Naive thymus-derived CD4-positive, alpha-beta T cell (primary cell): ENCODE results near the gene TTC39A. TPM values are rescaled to one million over a fixed set of nuclear protein-coding genes. Genes with fewer than 3 reads are reported as not detected.
A peak's percentile ranks its signal among the peaks of the same experiment; 100 is the strongest.

Experiments
- ATAC-seq: fragments of 150-1000 bp; cut with Tn5 transposase; 2 replicates; pipeline ENCODE4 v1.10.0; 2021; ENCODE audit warnings: mild to moderate bottlenecking, moderate library complexity
- CTCF ChIA-PET: fragments of 350-600 bp; sonication (Branson Sonifier 250); formaldehyde crosslinking; loops from one replicate; lab custom pipeline; 2021; ENCODE audit warnings: antibody characterized with exemption; lab: Charles Lee
- POLR2A ChIA-PET: fragments of 350-600 bp; sonication (Branson Sonifier 250); formaldehyde crosslinking; loops from one replicate; lab custom pipeline; 2021; ENCODE audit warnings: antibody characterized with exemption, inconsistent platforms; lab: Charles Lee
- DNase-seq, 9 donors: peaks; one replicate each; pipeline versions ENCODE4 v3.0.0 to v3.0.0-alpha.2; 2020 to 2022; ENCODE audit warnings: mixed read lengths in 1 of 9
- H3K27ac ChIP-seq: one replicate; pipeline ENCODE4 v1.7.0; 2013; ENCODE audit warnings: mild to moderate bottlenecking, low read depth, low read length, moderate library complexity
- H3K27me3 ChIP-seq, 2 donors: one replicate each; pipeline ENCODE4 v1.7.0; 2013; ENCODE audit warnings: low read length in 2 of 2, mild to moderate bottlenecking in 2 of 2, moderate library complexity in 2 of 2; ENCODE audit not compliant: control insufficient read depth in 2 of 2, insufficient read depth in 2 of 2
- H3K36me3 ChIP-seq, 3 experiments: 1 replicate in 2 of 3; 2 replicates in 1 of 3; pipeline ENCODE4 v1.7.0; 2013; ENCODE audit warnings: low read length in 3 of 3, mild to moderate bottlenecking in 3 of 3, moderate library complexity in 1 of 3; ENCODE audit not compliant: insufficient read depth in 3 of 3, control insufficient read depth in 2 of 3
- H3K4me1 ChIP-seq, 2 donors: one replicate each; pipeline ENCODE4 v1.7.0; 2013; ENCODE audit warnings: low read length in 2 of 2, mild to moderate bottlenecking in 2 of 2, moderate library complexity in 1 of 2; ENCODE audit not compliant: control insufficient read depth in 2 of 2, insufficient read depth in 2 of 2
- H3K4me3 ChIP-seq: 2 replicates; pipeline ENCODE4 v1.7.0; 2013; ENCODE audit warnings: mild to moderate bottlenecking, low read length
- H3K9me3 ChIP-seq, 3 experiments: 1 replicate in 2 of 3; 2 replicates in 1 of 3; pipeline ENCODE4 v1.7.0; 2013; ENCODE audit warnings: low read length in 3 of 3; ENCODE audit not compliant: control insufficient read depth in 2 of 3
- H3K27ac Mint-ChIP-seq, 9 donors: one replicate each; pipeline ENCODE4 v1.8.0; 2020 to 2022; ENCODE audit warnings: mixed read lengths in 9 of 9, mild to moderate bottlenecking in 8 of 9, moderate library complexity in 5 of 9, inconsistent platforms in 2 of 9
- H3K27me3 Mint-ChIP-seq, 5 donors: one replicate each; pipeline ENCODE4 v1.8.0; 2021 to 2022; ENCODE audit warnings: mixed read lengths in 5 of 5, mild to moderate bottlenecking in 1 of 5
- H3K36me3 Mint-ChIP-seq, 5 donors: one replicate each; pipeline ENCODE4 v1.8.0; 2020 to 2022; ENCODE audit warnings: mixed read lengths in 5 of 5, mild to moderate bottlenecking in 3 of 5, inconsistent platforms in 1 of 5
- H3K4me1 Mint-ChIP-seq, 7 donors: one replicate each; pipeline ENCODE4 v1.8.0; 2020 to 2022; ENCODE audit warnings: mixed read lengths in 7 of 7, mild to moderate bottlenecking in 3 of 7, inconsistent platforms in 1 of 7
- H3K4me3 Mint-ChIP-seq, 10 donors: one replicate each; pipeline ENCODE4 v1.8.0; 2020 to 2022; ENCODE audit warnings: mild to moderate bottlenecking in 10 of 10, mixed read lengths in 10 of 10, moderate library complexity in 6 of 10, inconsistent platforms in 2 of 10
- H3K9me3 Mint-ChIP-seq, 11 donors: one replicate each; pipeline ENCODE4 v1.8.0; 2020 to 2022; ENCODE audit warnings: mixed read lengths in 11 of 11, mild to moderate bottlenecking in 4 of 11, inconsistent platforms in 1 of 11, moderate library complexity in 1 of 11
- intact Hi-C, 2 donors: fragments of 100-400 bp; cut with micrococcal nuclease; formaldehyde crosslinking; loops; one replicate each; pipeline ENCODE4 v1.15.1; 2023
- polyA plus RNA-seq, 2 donors: library from polyadenylated mRNA; unstranded; fragments of 300-500 nt; fragmentation: Illumina TruSeq; gene quantifications; one replicate each; pipeline ENCODE4 v1.2.3, GENCODE V29; 2021
- total RNA-seq, 6 experiments: library from RNA in 5 of 6; stranded (reverse) in 5 of 6; gene quantifications; 1 replicate in 5 of 6; 2 replicates in 1 of 6; pipeline ENCODE4 v1.2.3 and lab custom pipeline; 2021 to 2026

The TTC39A gene
- total and polyA plus RNA-seq, 7 experiments from 2014 or later = 0.16 TPM; not detected in 6

DNA sequence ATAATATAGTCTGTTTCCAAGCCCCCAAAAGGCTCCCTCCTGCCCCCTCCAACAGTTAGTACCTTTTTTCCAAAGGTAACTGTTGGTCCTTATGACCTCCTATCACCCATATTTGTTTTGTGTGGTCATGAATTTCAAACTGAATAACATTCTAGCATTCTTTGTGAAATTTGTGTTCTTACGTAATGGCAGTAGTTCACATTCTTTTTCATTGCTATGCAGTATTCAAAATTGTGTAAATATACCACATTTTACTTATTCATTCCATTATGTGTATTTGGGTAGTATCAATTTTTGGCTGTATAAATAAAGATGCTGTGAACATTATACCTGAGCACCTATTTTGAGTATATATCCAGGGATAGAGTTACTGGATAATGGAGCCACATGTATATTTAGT, 80.9 kb downstream of the TTC39A start:
- Mint-ChIP-seq H3K27me3 (no peaks in the 10 kb centered on the region), H3K4me1 (peaks cover 23 to 74% (median 61%) of the 10 kb centered on the region in 7 donors), H3K4me3 (no peak overlapping the region), H3K27ac (peak overlapping the region in 1 of 9 donors; percentile 27), H3K9me3 (no peaks in the 10 kb centered on the region), H3K36me3 (peaks cover 0 to 22% (median 3%) of the 10 kb centered on the region in 5 donors)
- Histone ChIP-seq H3K27me3 (no peaks in the 10 kb centered on the region), H3K9me3 (no peaks in the 10 kb centered on the region), H3K36me3 (no peaks in the 10 kb centered on the region), H3K4me3 (no peak overlapping the region), H3K27ac (no peak overlapping the region), H3K4me1 (peaks cover 0 to 3% of the 10 kb centered on the region in 2 donors)
- DNase-seq (no peak), ATAC-seq (no peak)
- intact Hi-C loops = no loop called here
- ChIA-PET POLR2A (no interaction called here), CTCF (no interaction called here)

DNA sequence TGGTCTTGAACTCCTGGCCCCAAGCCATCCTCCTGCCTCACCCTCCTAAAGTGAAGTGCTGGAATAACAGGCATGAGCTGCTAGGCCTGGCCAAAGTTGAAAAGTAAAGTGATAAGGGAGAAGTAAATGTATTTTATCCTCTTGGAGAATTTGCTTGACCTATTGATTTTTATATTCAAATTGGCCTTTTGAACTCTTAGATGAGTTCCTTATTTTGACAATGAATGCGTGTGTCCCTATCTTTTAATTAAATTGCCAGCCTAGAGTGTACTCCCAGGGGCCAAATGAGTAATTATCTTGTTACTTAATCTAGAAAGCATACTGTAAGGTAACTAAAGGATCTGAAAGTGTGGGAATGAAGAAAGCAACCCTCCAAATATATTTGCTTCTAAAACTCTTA, 82.9 kb downstream of the TTC39A start:
- Histone ChIP-seq H3K4me3 (no peak overlapping the region), H3K27ac (no peak overlapping the region), H3K9me3 (no peaks in the 10 kb centered on the region), H3K4me1 (peaks cover 0 to 3% of the 10 kb centered on the region in 2 donors), H3K27me3 (no peaks in the 10 kb centered on the region), H3K36me3 (no peaks in the 10 kb centered on the region)
- intact Hi-C loops = no loop called here
- no peak for DNase-seq
- peaks cover 20 to 76% (median 67%) of the 10 kb centered on the region in 7 donors for H3K4me1 Mint-ChIP-seq
- H3K36me3 Mint-ChIP-seq = peaks cover 2 to 23% (median 10%) of the 10 kb centered on the region in 5 donors
- H3K9me3 Mint-ChIP-seq = no peaks in the 10 kb centered on the region
- H3K27ac Mint-ChIP-seq = peak overlapping the region in 2 of 9 donors; percentile 36 to 54
- POLR2A ChIA-PET = interaction anchor here (0.6 kb wide), 1 partner anchor 30 kb away, joined by 4 read pairs; no protein-coding TSS in a partner anchor
- peak overlapping the region in 1 of 10 donors; percentile 42 for H3K4me3 Mint-ChIP-seq
- CTCF ChIA-PET = no interaction called here
- no peak for ATAC-seq
- H3K27me3 Mint-ChIP-seq = no peaks in the 10 kb centered on the region

GRCh38 chr1:51247022-51247421, 83.3 kb downstream of the TTC39A start:
- Mint-ChIP-seq H3K36me3 (peaks cover 2 to 21% (median 7%) of the 10 kb centered on the region in 5 donors), H3K4me1 (peaks cover 18 to 73% (median 64%) of the 10 kb centered on the region in 7 donors), H3K27ac (peak overlapping the region in 1 of 9 donors; percentile 54), H3K27me3 (no peaks in the 10 kb centered on the region), H3K9me3 (no peaks in the 10 kb centered on the region), H3K4me3 (peak overlapping the region in 2 of 10 donors; percentile 42 to 48)
- intact Hi-C loops = no loop called here
- DNase-seq (no peak), ATAC-seq (no peak)
- ChIA-PET CTCF (interaction anchor here (0.5 to 0.6 kb wide), 2 partner anchors 251 to 1465 kb away, joined by 3 to 4 read pairs; no protein-coding TSS in a partner anchor), POLR2A (no interaction called here)
- Histone ChIP-seq H3K36me3 (no peaks in the 10 kb centered on the region), H3K9me3 (no peaks in the 10 kb centered on the region), H3K4me3 (no peak overlapping the region), H3K27ac (no peak overlapping the region), H3K27me3 (no peaks in the 10 kb centered on the region), H3K4me1 (peaks cover 0 to 3% of the 10 kb centered on the region in 2 donors)

- no peaks in the 10 kb centered on the region for H3K9me3 ChIP-seq
- H3K4me1 ChIP-seq = peaks cover 8 to 35% of the 10 kb centered on the region in 2 donors
- H3K36me3 ChIP-seq = no peaks in the 10 kb centered on the region
- intact Hi-C loops = no loop called here
- H3K4me3 Mint-ChIP-seq = peak overlapping the region in 3 of 10 donors; percentile 5 to 24 (median 20)
- H3K4me1 Mint-ChIP-seq = peaks cover 40 to 72% (median 50%) of the 10 kb centered on the region in 7 donors
- peaks cover 4 to 23% (median 6%) of the 10 kb centered on the region in 5 donors for H3K36me3 Mint-ChIP-seq
- ChIA-PET POLR2A (no interaction called here), CTCF (no interaction called here)
- no peak overlapping the region for H3K27ac Mint-ChIP-seq
- H3K4me3 ChIP-seq = no peak overlapping the region
- DNase-seq (no peak), ATAC-seq (no peak)
- H3K27ac ChIP-seq = no peak overlapping the region
- peaks cover 0 to 2% (median 0%) of the 10 kb centered on the region in 11 donors for H3K9me3 Mint-ChIP-seq
- no peaks in the 10 kb centered on the region for H3K27me3 Mint-ChIP-seq
- H3K27me3 ChIP-seq = no peaks in the 10 kb centered on the region
Observed at GRCh38 chr1:51242546-51242945, 87.8 kb downstream of the TTC39A start.

DNA sequence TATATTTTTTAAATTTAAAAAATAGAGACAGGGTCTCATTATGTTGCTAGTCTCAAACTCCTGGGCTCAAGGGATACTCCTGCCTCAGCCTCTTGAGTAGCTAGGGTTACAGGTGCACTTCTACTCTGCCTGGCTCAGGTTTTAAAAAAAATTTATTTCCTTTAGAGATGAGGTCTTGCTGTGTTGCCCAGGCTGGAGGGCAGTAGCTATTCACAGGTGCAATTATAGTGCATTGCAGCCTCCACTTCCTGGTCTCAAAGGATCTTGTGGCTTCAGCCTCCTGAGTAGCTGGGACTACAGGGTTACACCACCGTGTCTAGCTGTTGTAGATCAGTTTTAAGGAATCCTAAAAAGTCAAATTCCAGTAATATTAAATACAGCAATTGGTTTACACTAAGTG, 89.2 kb downstream of the TTC39A start:
- Mint-ChIP-seq H3K27ac (peak overlapping the region in 3 of 9 donors; percentile 11 to 38 (median 17)), H3K4me3 (peak overlapping the region in 9 of 10 donors; percentile 3 to 63 (median 30)), H3K27me3 (no peaks in the 10 kb centered on the region), H3K9me3 (peaks cover 0 to 3% (median 0%) of the 10 kb centered on the region in 11 donors), H3K4me1 (peaks cover 28 to 58% (median 40%) of the 10 kb centered on the region in 7 donors), H3K36me3 (peaks cover 4 to 13% (median 6%) of the 10 kb centered on the region in 5 donors)
- POLR2A ChIA-PET = interaction anchor here (0.7 kb wide), 1 partner anchor 9 kb away, joined by 3 read pairs; no protein-coding TSS in a partner anchor
- Histone ChIP-seq H3K4me1 (peaks cover 8 to 32% of the 10 kb centered on the region in 2 donors), H3K9me3 (no peaks in the 10 kb centered on the region), H3K36me3 (peaks cover 0 to 6% (median 0%) of the 10 kb centered on the region in 3 experiments), H3K27me3 (no peaks in the 10 kb centered on the region), H3K27ac (no peak overlapping the region), H3K4me3 (no peak overlapping the region)
- CTCF ChIA-PET = interaction anchor here (0.8 kb wide), 1 partner anchor 52 kb away, joined by 3 read pairs; no protein-coding TSS in a partner anchor
- intact Hi-C loops = no loop called here
- DNase-seq = no peak
- no peak for ATAC-seq

DNA sequence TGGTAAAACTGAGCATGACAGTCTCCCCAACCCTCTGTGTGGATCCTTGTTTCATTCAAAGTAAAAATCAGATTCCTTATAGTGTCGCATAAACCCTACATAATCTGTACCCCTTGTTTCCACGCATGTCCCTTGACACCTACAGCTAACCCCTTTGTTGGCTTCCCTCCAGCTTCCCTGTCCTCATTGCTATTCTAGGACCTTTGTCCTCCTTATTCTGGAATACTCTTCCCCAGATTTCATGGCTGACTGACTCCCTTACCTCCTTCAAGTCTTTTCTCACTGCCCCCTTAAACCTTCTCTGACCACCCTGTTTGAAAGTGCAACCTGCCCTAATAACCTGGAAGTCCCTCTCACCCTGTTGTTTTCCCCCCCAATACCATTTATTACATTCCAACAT, 90.3 kb downstream of the TTC39A start:
- no peak for DNase-seq
- no peaks in the 10 kb centered on the region for H3K27me3 Mint-ChIP-seq
- Histone ChIP-seq H3K4me1 (peaks cover 13 to 38% of the 10 kb centered on the region in 2 donors), H3K27ac (no peak overlapping the region), H3K36me3 (peaks cover 0 to 6% (median 0%) of the 10 kb centered on the region in 3 experiments), H3K9me3 (no peaks in the 10 kb centered on the region), H3K4me3 (no peak overlapping the region), H3K27me3 (no peaks in the 10 kb centered on the region)
- peak overlapping the region in 6 of 10 donors; percentile 37 to 72 (median 59) for H3K4me3 Mint-ChIP-seq
- peaks cover 0 to 3% (median 0%) of the 10 kb centered on the region in 11 donors for H3K9me3 Mint-ChIP-seq
- ChIA-PET POLR2A (no interaction called here), CTCF (no interaction called here)
- H3K36me3 Mint-ChIP-seq = peaks cover 4 to 9% (median 6%) of the 10 kb centered on the region in 5 donors
- H3K27ac Mint-ChIP-seq = peak overlapping the region in 5 of 9 donors; percentile 10 to 32 (median 14)
- intact Hi-C loops = no loop called here
- H3K4me1 Mint-ChIP-seq = peaks cover 31 to 59% (median 41%) of the 10 kb centered on the region in 7 donors
- no peak for ATAC-seq
